NCI-H2081 treated with DMSO at 0.1 percent for 48 hours (cell line): ENCODE data around the gene ETFB.

ENCODE experiments used
- DNase-seq: peaks from one replicate; lab custom pipeline; 2025; lab: John Stamatoyannopoulos, UW

The ETFB gene

GRCh38 chr19:51351266-51351990 lies 14.8 kb downstream of the ETFB start:
- no peak for DNase-seq

DNA sequence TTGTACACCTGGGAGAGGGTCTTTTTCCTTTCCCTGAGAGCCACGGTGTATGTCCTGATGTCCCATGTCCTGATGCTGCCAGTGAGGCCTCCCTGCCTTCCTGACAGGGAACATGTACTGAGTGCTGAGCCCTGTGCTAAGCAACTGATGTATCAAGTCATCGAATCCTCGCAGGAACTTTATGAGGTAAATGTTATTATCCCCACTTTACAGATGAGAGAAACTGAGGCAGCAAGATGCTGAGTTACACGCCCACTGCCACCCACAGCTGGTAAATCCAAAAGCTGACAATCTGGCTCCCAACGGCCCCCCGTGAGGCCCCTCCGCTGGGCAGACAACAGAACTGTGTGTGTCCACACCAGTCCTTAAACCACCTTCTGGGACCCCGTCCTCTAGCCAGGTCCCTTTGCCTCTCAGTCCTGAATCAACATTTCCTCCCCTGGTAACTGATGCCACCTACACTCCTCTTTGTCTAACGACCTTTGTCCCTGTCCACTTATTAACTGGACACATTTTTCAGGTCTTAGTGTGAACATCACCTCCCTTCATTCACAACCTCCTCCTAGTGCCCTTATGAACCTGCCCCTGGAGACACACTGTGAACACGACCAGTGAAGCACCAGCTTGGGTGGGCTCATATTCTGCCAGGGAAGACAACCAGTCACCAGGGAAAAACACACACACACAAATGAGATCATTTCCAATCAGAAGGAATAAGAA lies 18.8 kb downstream of the ETFB start:
- no peak for DNase-seq

- no peak for DNase-seq
These were observed 19.4 kb downstream of the ETFB start for GRCh38 chr19:51346742-51347141.

GRCh38 chr19:51345076-51345620 lies 21.0 kb downstream of the ETFB start:
- no peak for DNase-seq

GRCh38 chr19:51342631-51343569 lies 23.3 kb downstream of the ETFB start:
- no peak for DNase-seq

DNA sequence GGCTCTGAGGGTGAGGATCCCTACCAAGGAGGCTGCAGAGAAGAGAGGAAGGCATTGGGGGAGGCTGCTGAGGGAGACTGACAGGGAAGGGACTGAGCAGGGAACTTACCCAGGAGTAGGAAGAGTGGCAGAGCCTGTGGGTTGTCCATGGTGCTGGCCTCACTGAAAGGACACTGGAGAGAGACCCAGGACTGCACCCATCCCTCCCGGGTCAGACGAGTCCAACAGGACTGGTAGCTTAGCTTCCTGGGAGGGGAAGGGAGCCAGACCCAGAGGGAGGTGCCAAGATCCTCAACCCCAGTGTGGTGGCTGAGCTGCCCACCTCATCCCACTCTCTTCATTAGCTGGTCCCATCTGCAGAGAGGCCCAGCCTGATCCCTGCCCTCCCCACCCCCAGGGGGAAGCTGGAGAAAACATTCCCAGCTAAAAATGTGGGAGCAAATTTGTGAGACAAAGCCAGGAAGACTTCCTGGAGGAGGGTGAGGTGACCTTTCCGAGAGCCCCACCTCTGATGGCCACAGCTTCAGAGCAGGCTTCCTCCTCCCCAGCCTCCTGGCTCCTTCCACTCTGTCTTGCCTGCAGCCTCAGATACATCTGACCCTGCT lies 24.1 kb downstream of the ETFB start, which contains the start of gene VSIG10L:
VSIG10L (minus strand) TSS at position 164 of the 605 bp plus-strand sequence; CDS start at position 149, 15 bp downstream.
- no peak for DNase-seq

GRCh38 chr19:51341066-51341465 lies 25.1 kb downstream of the ETFB start:
- no peak for DNase-seq

DNA sequence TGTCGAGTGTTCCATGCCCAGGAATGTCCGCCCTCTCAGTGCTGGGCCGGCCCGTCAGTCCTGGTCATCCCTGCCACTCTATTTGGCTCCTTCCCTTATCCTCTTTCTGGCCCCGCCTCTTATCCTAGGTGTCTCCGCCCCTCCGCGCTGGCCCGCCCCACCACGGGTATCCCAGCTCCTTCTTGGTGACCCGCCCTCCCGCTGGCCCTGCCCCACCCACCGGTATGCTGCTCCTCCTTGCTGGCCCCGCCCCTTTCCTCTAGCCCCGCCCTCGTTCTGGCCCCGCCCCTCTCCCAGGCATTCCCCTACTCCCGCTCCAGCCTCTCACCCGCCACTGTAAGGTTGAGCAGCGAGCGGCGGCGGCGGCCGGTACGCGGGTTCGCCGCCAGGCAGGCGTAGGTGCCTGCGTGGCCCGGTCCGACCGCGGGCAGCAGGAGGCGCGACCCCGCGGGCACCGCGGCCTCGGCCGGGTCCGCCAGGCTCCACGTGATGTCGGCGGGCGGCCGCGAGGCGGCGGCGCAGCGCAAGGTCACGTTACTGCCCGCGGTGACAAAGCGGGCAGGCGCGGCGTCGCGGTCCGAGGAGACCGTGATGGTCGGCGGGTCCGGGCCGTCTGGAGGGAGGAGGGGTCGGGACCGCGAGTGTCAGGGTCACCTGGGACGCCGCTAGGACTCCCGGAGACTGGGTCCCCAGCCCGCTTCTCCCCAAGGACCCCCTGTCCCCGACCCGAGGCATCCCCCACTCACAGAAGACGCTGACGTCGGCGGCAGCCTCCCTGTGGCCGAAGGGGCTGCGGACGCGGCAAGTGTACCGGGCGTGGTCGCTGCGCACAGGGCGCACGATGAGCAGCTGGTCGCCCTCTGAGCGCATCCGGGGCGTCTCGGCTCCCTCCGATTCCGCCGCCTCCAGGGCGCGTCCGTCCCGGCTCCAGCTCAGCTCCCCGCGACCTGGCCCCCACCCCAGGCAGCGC lies 26.2 kb downstream of the ETFB start:
- no peak for DNase-seq

DNA sequence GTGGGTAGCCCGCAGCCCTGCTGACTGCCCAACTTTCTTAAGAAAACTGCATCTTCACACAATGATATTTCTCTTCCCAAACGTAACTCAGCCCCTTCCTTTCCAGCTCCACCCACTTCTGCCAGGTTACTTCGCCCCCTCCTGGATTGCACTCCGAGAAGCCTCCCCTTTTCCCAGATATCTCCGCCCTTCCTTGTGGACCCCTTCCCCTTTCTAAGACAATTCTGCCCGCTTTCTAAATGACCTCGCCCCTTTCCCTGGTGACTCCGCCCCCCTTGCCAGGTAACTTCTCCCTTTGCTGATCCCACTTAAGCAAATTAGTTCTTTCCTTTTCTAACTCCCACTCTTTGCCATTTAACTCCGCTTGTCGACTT lies 26.9 kb downstream of the ETFB start:
- no peak for DNase-seq

DNA sequence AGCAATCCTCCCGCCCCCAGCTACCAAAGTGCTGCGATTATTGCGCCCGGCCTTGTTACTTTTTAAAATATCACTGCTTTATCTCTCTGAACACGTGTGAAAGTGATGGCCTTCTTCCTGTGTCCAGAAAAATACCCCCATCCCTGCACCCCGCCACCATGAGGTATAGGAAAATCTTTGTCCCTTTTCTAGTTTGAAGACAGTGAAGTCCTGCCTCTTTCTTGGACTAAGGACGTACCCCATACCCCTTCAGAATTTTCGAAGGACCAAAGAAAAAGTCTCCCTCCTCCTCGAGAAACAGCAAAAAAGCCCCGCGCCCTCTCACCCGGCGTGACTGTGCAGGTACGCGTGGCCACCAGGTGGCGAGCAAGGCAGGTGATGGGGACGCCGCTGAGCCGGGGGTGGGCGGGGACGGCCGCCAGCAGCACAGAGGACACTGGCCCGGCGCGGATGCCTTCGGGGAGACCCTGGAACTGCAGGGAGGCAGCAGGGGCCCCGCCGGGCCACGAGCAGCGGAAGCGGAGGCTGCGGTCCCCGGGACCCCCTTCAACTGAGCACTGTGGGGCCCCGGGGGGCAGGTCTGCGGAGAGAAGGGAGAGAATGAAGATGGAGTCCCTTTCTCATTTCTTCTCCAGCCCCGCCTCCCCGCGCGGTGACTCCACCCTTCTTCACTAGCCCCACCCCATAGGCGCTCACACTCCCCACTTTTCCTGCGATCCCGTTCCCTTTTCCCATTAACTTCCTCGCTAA lies 27.4 kb downstream of the ETFB start:
- DNase-seq: no peak

DNA sequence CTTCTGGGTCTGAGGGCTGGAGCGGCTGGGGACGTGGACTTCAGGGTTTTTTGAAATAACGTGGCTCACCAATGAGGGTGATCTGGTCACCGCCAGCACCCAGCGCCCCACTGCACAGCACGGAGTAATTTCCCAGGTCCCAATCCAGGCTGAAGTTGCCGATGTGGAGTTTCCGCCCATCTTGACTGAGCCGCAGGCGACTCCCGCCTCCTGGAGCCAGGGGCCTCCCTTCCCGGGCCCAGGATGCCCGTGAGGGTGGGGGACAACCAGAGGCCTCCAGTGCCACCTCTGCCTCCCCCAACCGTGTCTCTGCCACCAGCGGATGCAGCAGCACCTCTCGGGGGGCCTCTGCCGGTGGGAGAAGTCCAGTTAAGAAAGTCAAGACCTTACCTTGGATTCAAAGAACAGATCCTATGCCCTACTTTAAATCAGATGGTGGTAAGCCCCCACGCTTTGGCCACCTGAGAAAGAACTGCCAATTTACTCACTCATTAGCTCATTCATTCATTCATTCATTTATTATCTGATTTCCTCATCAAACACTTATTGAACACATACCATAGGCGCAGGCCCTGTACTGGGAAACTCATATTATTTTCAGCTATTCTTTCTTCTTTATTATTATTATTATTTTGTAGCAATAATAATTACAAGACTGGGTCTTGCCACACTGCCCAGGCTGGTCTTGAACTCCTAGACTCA lies 28.2 kb downstream of the ETFB start:
- DNase-seq: no peak

DNA sequence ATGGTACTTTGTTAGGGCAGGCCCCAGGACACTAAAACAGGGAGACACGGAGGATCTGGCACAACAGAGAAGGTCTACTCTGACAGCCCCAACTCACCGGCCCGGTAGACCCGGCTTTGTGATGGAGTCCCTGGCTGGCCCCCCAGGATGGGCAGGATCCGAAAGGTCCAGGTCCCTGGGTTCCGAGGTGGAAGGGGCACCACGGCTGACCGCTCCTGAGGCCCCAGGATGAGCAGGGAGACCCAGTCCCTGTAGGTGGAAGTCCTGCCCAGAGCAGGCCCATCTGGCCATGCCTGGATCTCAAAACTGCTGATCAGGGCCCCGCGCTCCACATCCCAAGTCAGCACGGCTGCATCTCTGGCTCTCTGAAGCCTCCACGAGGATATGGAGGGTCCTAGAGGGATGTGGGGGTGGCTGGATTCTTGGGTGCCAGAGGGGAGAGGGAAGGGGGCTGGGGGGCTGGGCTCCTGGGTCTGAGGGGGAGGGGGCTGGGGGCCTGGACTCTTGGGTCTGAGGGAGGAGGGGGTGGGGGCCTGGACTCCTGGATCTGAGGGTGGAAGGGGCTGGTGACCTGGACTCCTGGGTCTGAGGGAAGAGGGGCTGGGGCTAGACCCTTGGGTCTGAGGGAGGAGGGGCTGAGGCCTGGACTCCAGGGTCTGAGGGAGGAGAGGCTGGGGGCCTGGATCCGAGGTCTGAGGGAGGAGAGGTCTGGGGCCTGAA lies 28.9 kb downstream of the ETFB start:
- DNase-seq: no peak

DNA sequence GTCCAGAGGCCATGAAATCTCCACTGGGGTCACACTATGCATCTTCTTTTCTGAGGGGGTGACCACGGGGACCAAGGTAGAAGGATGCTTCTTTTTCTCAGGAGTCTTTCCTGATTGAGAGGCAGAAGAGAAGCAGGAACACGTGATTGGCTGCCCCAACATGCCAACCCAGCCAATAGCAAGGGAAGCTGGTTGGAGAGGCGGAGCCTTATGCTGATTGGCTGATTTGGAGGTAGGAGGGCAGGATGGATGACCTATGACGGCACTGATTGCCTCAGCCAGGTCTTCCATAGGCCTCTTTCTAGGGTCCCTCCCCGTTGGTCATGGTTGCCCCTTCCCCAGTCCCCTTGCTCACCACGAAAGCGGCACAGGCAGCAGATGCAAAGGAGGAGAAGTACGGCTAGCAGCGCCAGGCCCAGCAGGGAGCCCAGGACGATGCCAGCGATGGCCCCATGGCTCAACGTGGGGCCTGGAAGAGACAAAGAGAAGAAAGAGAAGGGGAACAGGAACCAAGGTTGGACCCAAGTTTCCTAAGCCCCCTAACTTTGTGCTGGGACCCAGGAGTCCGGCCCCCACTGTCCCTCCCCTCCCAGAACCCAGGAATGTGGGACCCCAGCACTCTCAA lies 32.2 kb downstream of the ETFB start:
- no peak for DNase-seq

DNA sequence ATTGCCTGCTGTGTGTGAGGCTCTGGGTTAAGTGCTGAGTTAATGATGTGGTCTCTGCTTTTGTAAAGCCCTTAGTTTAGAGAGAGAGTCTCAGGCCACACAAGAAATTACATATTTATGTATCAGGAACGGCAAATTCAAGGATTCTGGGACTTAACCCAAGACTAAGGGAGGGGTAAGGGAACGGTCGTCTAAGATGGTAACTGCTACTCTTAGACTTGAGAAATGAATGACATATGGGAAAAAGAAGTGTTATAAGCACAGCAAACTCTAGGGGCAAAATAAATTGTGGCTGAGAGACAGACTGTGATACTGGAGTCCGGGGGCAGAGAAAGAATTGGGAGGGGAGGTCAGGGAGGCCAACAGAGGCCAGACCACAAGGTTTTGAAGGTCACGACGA lies 34.5 kb downstream of the ETFB start:
- DNase-seq: no peak

GRCh38 chr19:51331193-51331592 lies 35.0 kb downstream of the ETFB start:
- DNase-seq: no peak

GRCh38 chr19:51330366-51330765 lies 35.8 kb downstream of the ETFB start:
- DNase-seq: no peak

DNA sequence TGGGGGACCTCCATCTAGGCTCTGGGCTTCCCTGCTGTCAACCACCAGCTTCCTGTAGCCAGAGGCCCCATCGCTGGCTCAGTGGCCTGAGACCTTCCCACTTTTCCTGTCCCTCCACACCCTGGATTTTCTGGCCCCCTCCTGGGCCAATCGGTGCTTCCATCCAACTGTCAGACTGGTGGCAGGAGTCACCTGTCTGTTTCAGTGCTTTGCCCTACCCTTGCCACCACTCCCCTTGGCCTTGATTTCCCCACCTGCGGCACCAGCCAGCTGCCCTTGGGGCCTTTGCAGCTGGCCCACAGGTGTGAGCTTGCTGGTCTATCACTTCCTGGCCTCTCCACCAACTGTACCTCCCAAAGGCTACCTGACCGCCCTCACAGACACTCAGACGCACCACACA lies 36.8 kb downstream of the ETFB start:
- DNase-seq: no peak
